OCI-LY3 (cell line): Measurements from ENCODE around the gene MRPL28.
"Not testable (repeated sequence)": the region's sequence is repeated elsewhere in the genome, so short reads cannot be mapped to it uniquely, and the experiment has no call there.

Experiments used
- H2AFZ ChIP-seq: fragments of 200-600, 300-600 bp; shearing (Covaris generic); 2 replicates; pipeline ENCODE4 v1.6.0; 2014; ENCODE audit warnings: antibody characterized with exemption, low read depth, low read length
- H3K27ac ChIP-seq: fragments of 200-600, 300-600 bp; sonication (generic); 2 replicates; pipeline ENCODE4 v1.5.1; 2014; ENCODE audit warnings: mild to moderate bottlenecking, low read length, moderate library complexity, mixed read lengths
- H3K27me3 ChIP-seq: fragments of 200-600, 300-600 bp; sonication (generic); 2 replicates; pipeline ENCODE4 v1.6.1; 2014; ENCODE audit warnings: low read depth, low read length, mixed read lengths
- H3K36me3 ChIP-seq: fragments of 200-600, 300-600 bp; sonication (generic); replicated peaks from 2 replicates; pipeline ENCODE3; 2014; ENCODE audit warnings: low read depth, low read length, mixed read lengths
- H3K4me1 ChIP-seq: fragments of 300-600, 200-600 bp; sonication (generic); 2 replicates; pipeline ENCODE4 v1.6.1; 2014; ENCODE audit warnings: low read length, mixed read lengths
- H3K4me2 ChIP-seq: fragments of 200-600, 300-600 bp; sonication (generic); 2 replicates; pipeline ENCODE4 v1.6.1; 2014; ENCODE audit warnings: low read length, mixed read lengths
- H3K4me3 ChIP-seq: fragments of 300-600, 200-600 bp; sonication (generic); 2 replicates; pipeline ENCODE4 v1.5.1; 2014; ENCODE audit warnings: antibody characterized with exemption, mild to moderate bottlenecking, low read length, moderate library complexity
- H3K79me2 ChIP-seq: fragments of 300-600, 200-600 bp; shearing (Covaris generic); 2 replicates; pipeline ENCODE4 v1.6.1; 2014; ENCODE audit warnings: mild to moderate bottlenecking, low read length, mixed read lengths
- H3K9ac ChIP-seq: fragments of 300-600, 200-600 bp; shearing (Covaris generic); 2 replicates; pipeline ENCODE4 v1.6.0; 2014; ENCODE audit warnings: mild to moderate bottlenecking, low read length, moderate library complexity
- H3K9me3 ChIP-seq: fragments of 200-600, 300-600 bp; shearing (Covaris generic); 2 replicates; pipeline ENCODE4 v1.6.1; 2014; ENCODE audit warnings: low read length, mixed read lengths; ENCODE audit not compliant: insufficient read depth
- H4K20me1 ChIP-seq: fragments of 200-600, 300-600 bp; sonication (generic); 2 replicates; pipeline ENCODE4 v1.6.1; 2016; ENCODE audit warnings: low read length, mixed read lengths; ENCODE audit not compliant: insufficient read depth
- EZH2phosphoT487 ChIP-seq: fragments of 200-600 bp; shearing (Covaris generic); IDR thresholded peaks from 2 replicates; pipeline ENCODE4 v1.6.1; 2018; ENCODE audit warnings: antibody characterized with exemption, mixed run types, low read depth
- TF ChIP-seq, protein P1 (sequence below): fragments of 200-600, 300-600 bp; sonication (generic); IDR thresholded peaks from 2 replicates; pipeline ENCODE4 v1.5.1; 2014; ENCODE audit warnings: antibody characterized with exemption, low read length, low read depth

MRPL28 gene

DNA sequence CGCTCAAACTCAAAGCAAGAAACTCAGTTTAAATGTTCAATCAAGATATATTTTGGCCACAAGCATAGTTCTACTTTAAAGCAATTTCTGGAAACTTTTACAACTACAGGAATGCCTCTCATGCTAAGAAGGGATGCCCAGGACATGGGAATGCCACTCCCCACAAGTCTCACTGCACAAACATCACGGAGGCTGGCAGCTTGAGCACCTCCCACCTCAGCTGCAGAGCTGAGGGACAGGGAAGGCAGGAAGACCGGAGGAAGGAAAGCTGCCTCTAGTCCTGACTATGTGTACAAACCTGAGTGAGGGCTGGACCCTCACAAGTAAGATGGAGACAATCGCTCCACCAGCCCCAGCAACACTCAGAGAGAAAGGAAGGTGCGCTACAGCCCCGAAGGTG, 23.1 kb downstream of the MRPL28 start:
- no peak overlapping the region for H3K9ac ChIP-seq
- peaks cover 12% of the 10 kb centered on the region for H3K36me3 ChIP-seq
- H3K27ac ChIP-seq = no peak overlapping the region
- H3K27me3 ChIP-seq = no peaks in the 10 kb centered on the region
- TF ChIP-seq EZH2phosphoT487 = no peak
- TF ChIP-seq, protein P1, sequence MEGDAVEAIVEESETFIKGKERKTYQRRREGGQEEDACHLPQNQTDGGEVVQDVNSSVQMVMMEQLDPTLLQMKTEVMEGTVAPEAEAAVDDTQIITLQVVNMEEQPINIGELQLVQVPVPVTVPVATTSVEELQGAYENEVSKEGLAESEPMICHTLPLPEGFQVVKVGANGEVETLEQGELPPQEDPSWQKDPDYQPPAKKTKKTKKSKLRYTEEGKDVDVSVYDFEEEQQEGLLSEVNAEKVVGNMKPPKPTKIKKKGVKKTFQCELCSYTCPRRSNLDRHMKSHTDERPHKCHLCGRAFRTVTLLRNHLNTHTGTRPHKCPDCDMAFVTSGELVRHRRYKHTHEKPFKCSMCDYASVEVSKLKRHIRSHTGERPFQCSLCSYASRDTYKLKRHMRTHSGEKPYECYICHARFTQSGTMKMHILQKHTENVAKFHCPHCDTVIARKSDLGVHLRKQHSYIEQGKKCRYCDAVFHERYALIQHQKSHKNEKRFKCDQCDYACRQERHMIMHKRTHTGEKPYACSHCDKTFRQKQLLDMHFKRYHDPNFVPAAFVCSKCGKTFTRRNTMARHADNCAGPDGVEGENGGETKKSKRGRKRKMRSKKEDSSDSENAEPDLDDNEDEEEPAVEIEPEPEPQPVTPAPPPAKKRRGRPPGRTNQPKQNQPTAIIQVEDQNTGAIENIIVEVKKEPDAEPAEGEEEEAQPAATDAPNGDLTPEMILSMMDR = no peak
- peaks cover 31% of the 10 kb centered on the region for H4K20me1 ChIP-seq
- no peaks in the 10 kb centered on the region for H3K9me3 ChIP-seq
- H3K79me2 ChIP-seq = peaks cover 89% of the 10 kb centered on the region
- no peak overlapping the region for H2AFZ ChIP-seq
- H3K4me2 ChIP-seq = no peak overlapping the region
- H3K4me1 ChIP-seq = peaks cover 2% of the 10 kb centered on the region; the same call in 1 of the 2 replicates
- H3K4me3 ChIP-seq = no peak overlapping the region

- Histone ChIP-seq H3K9me3 (no peaks in the 10 kb centered on the region), H2AFZ (no peak overlapping the region), H3K9ac (no peak overlapping the region), H3K4me1 (peaks cover 2% of the 10 kb centered on the region; the same call in 1 of the 2 replicates), H4K20me1 (peaks cover 31% of the 10 kb centered on the region), H3K79me2 (peaks cover 84% of the 10 kb centered on the region), H3K27me3 (no peaks in the 10 kb centered on the region), H3K36me3 (peaks cover 12% of the 10 kb centered on the region), H3K27ac (no peak overlapping the region), H3K4me3 (no peak overlapping the region), H3K4me2 (no peak overlapping the region)
- TF ChIP-seq EZH2phosphoT487 = no peak
- TF ChIP-seq, protein P1 = no peak
Observed at GRCh38 chr16:346587-346986, 23.8 kb downstream of the MRPL28 start.

DNA sequence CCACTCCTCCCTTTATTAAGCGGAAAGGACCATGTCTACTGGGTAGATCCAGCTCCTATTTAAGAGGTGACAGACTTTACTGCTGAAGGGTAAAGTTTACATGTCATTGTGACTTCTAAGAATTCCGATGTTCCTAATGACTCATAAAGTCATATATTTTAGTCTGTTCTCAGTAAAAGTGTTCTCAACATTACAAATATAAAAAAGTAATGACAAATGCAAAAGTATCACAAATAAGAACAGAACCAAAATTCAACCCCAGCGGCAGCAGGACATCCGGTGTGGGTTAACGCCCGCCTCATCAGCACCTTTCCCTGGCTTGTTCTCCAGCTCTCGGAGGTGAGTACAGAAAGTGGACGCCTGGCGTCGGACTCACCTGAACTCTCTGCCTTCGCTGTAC, 24.6 kb downstream of the MRPL28 start:
- no peaks in the 10 kb centered on the region for H3K27me3 ChIP-seq
- no peaks in the 10 kb centered on the region for H3K4me1 ChIP-seq
- H4K20me1 ChIP-seq = peaks cover 32% of the 10 kb centered on the region
- no peak overlapping the region for H3K27ac ChIP-seq
- no peaks in the 10 kb centered on the region for H3K9me3 ChIP-seq
- no peak overlapping the region for H3K4me3 ChIP-seq
- peaks cover 12% of the 10 kb centered on the region for H3K36me3 ChIP-seq
- H3K4me2 ChIP-seq = no peak overlapping the region
- TF ChIP-seq EZH2phosphoT487 = no peak
- TF ChIP-seq, protein P1 = no peak
- H3K9ac ChIP-seq = no peak overlapping the region
- peaks cover 82% of the 10 kb centered on the region for H3K79me2 ChIP-seq
- H2AFZ ChIP-seq = no peak overlapping the region

GRCh38 chr16:342455-343213, 27.7 kb downstream of the MRPL28 start:
- Histone ChIP-seq H3K4me2 (no peak overlapping the region), H3K27ac (no peak overlapping the region)
- TF ChIP-seq, protein P1 = no peak
- TF ChIP-seq EZH2phosphoT487 = no peak

GRCh38 chr16:341974-342336, 28.4 kb downstream of the MRPL28 start:
- H3K4me1 ChIP-seq, H3K36me3 ChIP-seq, H3K9me3 ChIP-seq, H3K27ac ChIP-seq, H3K9ac ChIP-seq, H3K4me2 ChIP-seq, H3K27me3 ChIP-seq, H2AFZ ChIP-seq, H3K4me3 ChIP-seq: not testable (repeated sequence)
- H3K79me2 ChIP-seq = peaks cover 79% of the 10 kb centered on the region
- H4K20me1 ChIP-seq = peaks cover 39% of the 10 kb centered on the region

More at GRCh38 chr16:342455-343213, 27.7 kb downstream of the MRPL28 start:
- no peak overlapping the region for H3K9ac ChIP-seq
- peaks cover 7% of the 10 kb centered on the region for H3K36me3 ChIP-seq
- no peaks in the 10 kb centered on the region for H3K4me1 ChIP-seq
- H3K27me3 ChIP-seq = no peaks in the 10 kb centered on the region
- H3K79me2 ChIP-seq = peaks cover 80% of the 10 kb centered on the region
- H2AFZ ChIP-seq = no peak overlapping the region
- no peaks in the 10 kb centered on the region for H3K9me3 ChIP-seq
- peaks cover 42% of the 10 kb centered on the region for H4K20me1 ChIP-seq
- H3K4me3 ChIP-seq = no peak overlapping the region

DNA sequence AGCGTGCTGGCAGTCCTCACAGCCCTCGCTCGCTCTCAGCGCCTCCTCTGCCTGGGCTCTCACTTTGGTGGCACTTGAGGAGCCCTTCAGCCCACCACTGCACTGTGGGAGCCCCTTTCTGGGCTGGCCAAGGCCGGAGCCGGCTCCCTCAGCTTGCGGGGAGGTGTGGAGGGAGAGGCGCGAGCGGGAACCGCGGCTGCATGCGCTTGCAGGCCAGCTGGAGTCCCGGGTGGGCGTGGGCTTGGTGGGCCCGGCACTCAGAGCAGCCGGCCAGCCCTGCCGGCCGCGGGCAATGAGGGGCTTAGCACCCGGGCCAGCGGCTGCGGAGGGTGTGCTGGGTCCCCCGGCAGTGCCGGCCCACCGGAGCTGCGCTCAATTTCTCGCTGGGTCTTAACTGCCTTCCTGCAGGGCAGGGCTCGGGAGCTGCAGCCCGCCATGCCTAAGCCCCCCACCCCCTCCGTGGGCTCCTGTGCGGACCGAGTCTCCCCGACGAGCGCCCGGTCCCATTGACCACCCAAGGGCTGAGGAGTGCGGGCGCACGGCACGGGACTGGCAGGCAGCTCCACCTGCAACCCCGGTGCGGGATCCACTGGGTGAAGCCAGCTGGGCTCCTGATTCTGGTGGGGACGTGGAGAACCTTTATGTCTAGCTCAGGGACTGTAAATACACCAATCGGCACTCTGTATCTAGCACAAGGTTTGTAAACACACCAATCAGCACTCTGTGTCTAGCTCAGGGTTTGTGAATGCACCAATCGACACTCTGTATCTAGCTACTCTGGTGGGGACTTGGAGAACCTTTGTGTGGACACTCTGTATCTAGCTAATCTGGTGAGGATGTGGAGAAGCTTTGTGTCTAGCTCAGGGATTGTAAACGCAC, 29.0 kb downstream of the MRPL28 start:
- not testable (repeated sequence) for H3K36me3 ChIP-seq, H2AFZ ChIP-seq, H3K27ac ChIP-seq, H3K4me3 ChIP-seq, H3K27me3 ChIP-seq, H3K4me1 ChIP-seq, H3K9ac ChIP-seq, H3K4me2 ChIP-seq, H3K9me3 ChIP-seq
- peaks cover 38% of the 10 kb centered on the region for H4K20me1 ChIP-seq
- peaks cover 75% of the 10 kb centered on the region for H3K79me2 ChIP-seq
